Astrocyte (in vitro differentiated cells and primary cell): ENCODE results near the gene RNF167.

ENCODE experiments used
- CTCF ChIP-seq: IDR thresholded peaks from 2 replicates; pipeline ENCODE4 v1.5.1; 2011; ENCODE audit warnings: low read depth, mild to moderate bottlenecking, inconsistent platforms, low read length, moderate library complexity; ENCODE audit not compliant: insufficient read depth
- EZH2 ChIP-seq: IDR thresholded peaks from 2 replicates; pipeline ENCODE4 v1.6.1; 2012; ENCODE audit warnings: mild to moderate bottlenecking, low read length, inconsistent platforms; ENCODE audit not compliant: insufficient read depth

DNA sequence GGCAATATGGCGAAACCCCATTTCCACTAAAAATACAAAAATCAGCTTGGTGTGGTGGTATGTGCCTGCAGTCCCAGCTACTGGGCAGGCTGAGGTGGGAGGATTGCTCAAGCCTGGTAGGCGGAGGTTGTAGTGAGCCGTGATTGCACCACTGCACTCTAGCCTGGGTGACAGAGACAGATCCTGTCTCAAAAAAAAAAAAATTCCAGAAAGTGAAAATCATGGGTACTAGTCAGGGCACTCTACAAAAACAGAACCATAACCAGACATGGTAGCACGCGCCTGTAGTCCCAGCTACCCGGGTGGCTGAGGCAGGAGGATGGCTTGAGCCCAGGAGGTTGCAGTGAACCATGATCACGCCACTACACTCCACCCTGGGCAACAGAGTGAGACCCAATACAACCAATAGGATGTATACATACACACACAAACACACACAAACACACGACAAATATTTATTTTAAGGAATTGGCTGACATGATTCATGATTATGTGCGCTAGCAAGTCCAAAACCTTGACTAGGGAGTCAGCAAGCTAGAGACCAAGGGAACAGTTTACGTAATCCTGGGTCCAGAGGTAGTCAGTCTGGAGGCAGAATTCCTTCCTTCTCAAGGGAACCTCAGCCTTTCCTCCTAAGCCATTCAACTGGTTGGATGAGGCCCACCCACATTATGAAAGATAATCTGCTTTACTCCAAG, 19.6 kb upstream of the RNF167 start:
- TF ChIP-seq CTCF (no peak), EZH2 (no peak)
